ENCODE results near the gene CLN6. TPM values are rescaled to one million over a fixed set of nuclear protein-coding genes. Genes with fewer than 3 reads are reported as not detected.
A peak's percentile ranks its signal among the peaks of the same experiment; 100 is the strongest.
"Not testable (repeated sequence)": the region's sequence is repeated elsewhere in the genome, so short reads cannot be mapped to it uniquely, and the experiment has no call there.

CLN6 gene
- total and polyA plus RNA-seq, 10 donors = 9.8 to 38.6 (median 27.1) TPM

DNA sequence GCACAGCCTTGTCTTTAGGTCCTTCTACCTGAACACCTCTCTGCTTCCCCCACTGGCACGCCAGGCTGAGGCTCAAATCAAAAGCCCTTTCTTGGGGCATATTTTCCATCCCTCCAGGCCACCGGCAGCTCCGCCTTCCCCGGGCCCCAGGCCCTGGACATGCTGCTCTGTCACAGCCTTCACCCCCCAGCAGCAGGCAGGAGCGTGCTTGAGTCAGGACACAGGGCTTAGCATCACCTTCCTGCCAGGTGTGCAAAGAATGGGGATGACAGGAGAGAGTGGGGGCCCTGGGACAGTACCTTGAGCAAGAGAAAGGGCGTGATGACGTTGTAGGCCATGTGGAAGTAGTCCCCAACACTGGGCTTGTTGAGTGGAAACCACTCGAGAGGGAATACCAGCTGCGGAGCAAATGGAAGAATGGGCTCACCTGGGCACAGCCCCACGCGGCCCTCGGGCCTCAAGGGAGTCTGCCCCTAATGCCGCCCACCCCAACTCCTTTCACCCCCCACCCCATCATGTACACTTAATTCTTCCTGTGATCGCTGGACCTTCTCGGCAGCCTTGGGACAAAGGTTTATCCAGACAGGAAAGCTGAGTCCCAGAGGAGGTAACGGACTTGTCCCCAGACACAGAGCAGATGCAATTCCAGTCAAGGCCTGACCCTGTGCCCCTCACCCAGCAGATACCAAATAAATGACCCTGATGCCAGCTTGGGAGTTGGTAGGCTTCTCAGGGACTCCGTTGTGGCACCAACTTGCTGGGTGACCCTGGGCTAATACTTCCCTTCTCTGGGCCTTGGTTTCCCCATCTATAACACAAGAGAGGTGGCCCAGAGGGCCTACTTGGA lies 15.3 kb downstream of the CLN6 start:
- TF ChIP-seq POLR2AphosphoS5 (IDR thresholded peaks at IDR 0.05) (no peak), POLR2A (IDR thresholded peaks at IDR 0.05) (no peak)
- TF ChIP-seq, protein P1, sequence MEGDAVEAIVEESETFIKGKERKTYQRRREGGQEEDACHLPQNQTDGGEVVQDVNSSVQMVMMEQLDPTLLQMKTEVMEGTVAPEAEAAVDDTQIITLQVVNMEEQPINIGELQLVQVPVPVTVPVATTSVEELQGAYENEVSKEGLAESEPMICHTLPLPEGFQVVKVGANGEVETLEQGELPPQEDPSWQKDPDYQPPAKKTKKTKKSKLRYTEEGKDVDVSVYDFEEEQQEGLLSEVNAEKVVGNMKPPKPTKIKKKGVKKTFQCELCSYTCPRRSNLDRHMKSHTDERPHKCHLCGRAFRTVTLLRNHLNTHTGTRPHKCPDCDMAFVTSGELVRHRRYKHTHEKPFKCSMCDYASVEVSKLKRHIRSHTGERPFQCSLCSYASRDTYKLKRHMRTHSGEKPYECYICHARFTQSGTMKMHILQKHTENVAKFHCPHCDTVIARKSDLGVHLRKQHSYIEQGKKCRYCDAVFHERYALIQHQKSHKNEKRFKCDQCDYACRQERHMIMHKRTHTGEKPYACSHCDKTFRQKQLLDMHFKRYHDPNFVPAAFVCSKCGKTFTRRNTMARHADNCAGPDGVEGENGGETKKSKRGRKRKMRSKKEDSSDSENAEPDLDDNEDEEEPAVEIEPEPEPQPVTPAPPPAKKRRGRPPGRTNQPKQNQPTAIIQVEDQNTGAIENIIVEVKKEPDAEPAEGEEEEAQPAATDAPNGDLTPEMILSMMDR (IDR thresholded peaks at IDR 0.05 in 8 of 11, conservative IDR thresholded peaks at IDR 0.05 in 3 of 11) = no peak
- intact Hi-C loops (cut with DNase I; ENCODE audit: low total_unique reads) = loop anchor here (5.0 kb wide), 1 partner anchor 352 kb away; no protein-coding TSS in a partner anchor
- Histone ChIP-seq H3K4me1 (peaks cover 0 to 37% (median 17%) of the 10 kb centered on the region in 6 donors), H3K9me3 (no peaks in the 10 kb centered on the region), H3K27me3 (replicated peaks in 1 of 7) (no peaks in the 10 kb centered on the region), H3K27ac (peak overlapping the region in 2 of 8 donors; percentile 44 to 48), H3K36me3 (peaks cover 0 to 66% (median 0%) of the 10 kb centered on the region in 6 donors), H3K4me3 (no peak overlapping the region)
- DNase-seq = peak; percentile 54
- 87 to 95% (median 91%) methylated on average over 14 to 17 of the region's 17 CpGs for WGBS, 5 donors

DNA sequence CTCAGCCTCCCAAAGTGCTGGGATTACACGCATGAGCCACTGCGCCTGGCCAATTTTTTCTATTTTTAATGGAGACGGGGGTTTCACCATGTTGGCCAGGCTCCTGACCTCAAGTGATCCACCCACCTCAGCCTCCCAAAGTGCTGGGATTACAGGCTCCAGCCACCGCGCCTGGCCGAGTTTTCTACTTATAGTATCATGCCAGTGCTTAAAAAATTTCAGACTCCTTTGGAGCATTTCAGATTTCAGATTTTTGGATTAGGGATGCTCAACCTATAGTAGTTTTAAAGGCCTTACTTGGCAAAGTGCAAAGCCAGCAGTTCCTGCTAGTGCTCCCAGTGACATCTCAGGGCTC lies 16.1 kb downstream of the CLN6 start:
- not testable (repeated sequence) for H3K9me3 ChIP-seq; H3K27me3 ChIP-seq (replicated peaks in 1 of 7); H3K4me3 ChIP-seq; H3K27ac ChIP-seq
- intact Hi-C loops (cut with DNase I; ENCODE audit: low total_unique reads) = loop anchor here (5.0 kb wide), 1 partner anchor 351 kb away; no protein-coding TSS in a partner anchor
- DNase-seq = peak; percentile 31
- peaks cover 0 to 63% (median 0%) of the 10 kb centered on the region in 6 donors for H3K36me3 ChIP-seq
- peaks cover 0 to 45% (median 24%) of the 10 kb centered on the region in 6 donors for H3K4me1 ChIP-seq
- 94 to 96% (median 96%) methylated on average over 6 of the region's 6 CpGs for WGBS, 5 donors

DNA sequence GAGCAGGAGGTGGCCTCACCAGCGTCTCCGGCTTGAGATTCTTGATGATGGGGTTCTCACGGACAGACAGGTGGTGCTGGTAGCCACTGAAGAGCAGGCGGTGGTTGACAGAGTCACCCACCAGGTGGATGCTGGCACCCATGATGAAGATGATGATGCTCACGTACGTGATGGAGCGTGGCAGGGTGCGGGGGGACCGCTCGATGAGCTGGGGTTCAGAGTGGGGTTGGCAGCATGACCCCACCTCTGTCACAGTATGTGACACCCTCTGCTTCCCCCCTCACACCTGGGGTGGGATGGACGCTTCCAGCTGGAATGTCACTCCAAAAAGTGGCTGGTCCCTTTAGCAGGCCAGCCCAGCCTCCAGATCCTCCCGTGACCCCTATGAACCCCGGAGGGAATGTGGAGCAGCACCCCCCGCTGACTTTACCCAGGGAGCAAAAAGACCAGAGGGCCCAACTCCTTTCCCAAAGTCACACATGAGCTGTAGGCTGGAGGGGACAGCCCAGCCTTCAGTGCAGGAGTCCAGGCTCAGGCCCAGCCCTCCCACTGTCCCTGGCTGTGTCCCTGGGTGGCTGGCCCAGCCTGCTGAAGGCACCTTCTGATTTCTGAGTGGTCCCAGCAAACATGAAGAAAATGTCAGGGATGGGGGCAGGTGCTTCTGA lies 17.7 kb downstream of the CLN6 start:
- no peak overlapping the region for H3K27ac ChIP-seq
- peaks cover 0 to 61% (median 37%) of the 10 kb centered on the region in 6 donors for H3K4me1 ChIP-seq
- no peaks in the 10 kb centered on the region for H3K27me3 ChIP-seq (replicated peaks in 1 of 7)
- H3K4me3 ChIP-seq = no peak overlapping the region
- TF ChIP-seq, protein P1 (IDR thresholded peaks at IDR 0.05 in 8 of 11, conservative IDR thresholded peaks at IDR 0.05 in 3 of 11) = no peak
- TF ChIP-seq POLR2AphosphoS5 (IDR thresholded peaks at IDR 0.05) = no peak
- no peak for TF ChIP-seq POLR2A (IDR thresholded peaks at IDR 0.05)
- 88 to 98% (median 95%) methylated on average over 10 to 14 of the region's 14 CpGs for WGBS, 5 donors
- intact Hi-C loops (cut with DNase I; ENCODE audit: low total_unique reads) = loop anchor here (5.0 kb wide), 1 partner anchor 349 kb away; no protein-coding TSS in a partner anchor
- peak; percentile 70 for DNase-seq
- H3K36me3 ChIP-seq = peaks cover 0 to 46% (median 0%) of the 10 kb centered on the region in 6 donors
- no peaks in the 10 kb centered on the region for H3K9me3 ChIP-seq

DNA sequence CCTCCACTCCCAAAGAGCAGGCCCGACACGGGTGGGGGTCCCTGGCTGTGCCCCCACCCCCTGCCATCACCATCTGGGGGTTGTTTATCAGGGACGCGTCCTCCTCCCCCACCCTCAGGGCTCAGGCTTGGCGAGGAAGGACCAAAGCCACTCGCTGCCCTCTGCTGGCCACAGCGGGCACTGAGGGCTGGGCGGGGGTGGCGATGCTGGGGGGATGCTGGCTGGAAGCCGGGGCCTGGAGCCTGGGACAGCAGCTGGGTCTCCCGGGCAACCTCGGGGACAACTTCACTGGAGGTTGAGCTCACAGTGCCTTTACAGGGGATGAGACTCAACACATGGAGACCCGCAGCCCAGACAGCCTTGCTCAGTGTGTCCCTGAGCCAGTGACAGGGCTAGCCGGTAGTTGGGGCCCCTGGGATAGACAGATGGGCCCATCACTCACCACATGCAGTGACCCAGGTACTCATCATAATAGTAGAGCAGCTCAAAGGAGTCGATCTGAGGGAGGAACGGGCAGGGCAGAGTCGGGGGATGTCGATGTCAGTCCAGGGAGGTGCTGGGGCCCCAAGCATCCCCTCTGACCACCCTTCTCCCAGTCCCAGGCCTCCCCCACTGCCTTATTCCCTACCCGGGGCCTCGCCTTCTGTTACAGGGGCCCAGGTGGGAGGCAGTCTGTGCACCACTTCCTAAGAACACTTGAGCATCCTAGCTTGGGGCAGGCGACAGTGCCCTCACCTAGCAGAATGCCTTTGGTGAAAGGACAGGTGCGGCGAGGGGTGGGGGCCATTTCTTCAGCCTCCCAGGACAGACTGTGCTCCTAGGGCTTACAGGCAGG lies 18.5 kb downstream of the CLN6 start:
- intact Hi-C loops (cut with DNase I; ENCODE audit: low total_unique reads) = loop anchor here (5.0 kb wide), 1 partner anchor 349 kb away; no protein-coding TSS in a partner anchor
- H3K9me3 ChIP-seq = no peaks in the 10 kb centered on the region
- peaks cover 0 to 39% (median 0%) of the 10 kb centered on the region in 6 donors for H3K36me3 ChIP-seq
- DNase-seq = peak; percentile 90
- H3K4me1 ChIP-seq = peaks cover 0 to 64% (median 41%) of the 10 kb centered on the region in 6 donors
- no peak overlapping the region for H3K4me3 ChIP-seq
- H3K27ac ChIP-seq = peak overlapping the region in 1 of 8 donors; percentile 10
- H3K27me3 ChIP-seq (replicated peaks in 1 of 7) = no peaks in the 10 kb centered on the region
- 50 to 75% (median 59%) methylated on average over 16 to 23 of the region's 23 CpGs for WGBS, 5 donors
- TF ChIP-seq POLR2AphosphoS5 (IDR thresholded peaks at IDR 0.05) (peak; percentile 35 to 69 (median 59)), POLR2A (IDR thresholded peaks at IDR 0.05) (no peak)
- TF ChIP-seq, protein P1 (IDR thresholded peaks at IDR 0.05 in 8 of 11, conservative IDR thresholded peaks at IDR 0.05 in 3 of 11) = peak; percentile 42 to 90 (median 79)

Data from spleen (tissue), 11 donors.